MV-4-11 (cell line): ENCODE measurements around the gene PCNX4.

Experiments used
- DNase-seq: peaks from one replicate; lab custom pipeline; 2025; lab: John Stamatoyannopoulos, UW

PCNX4 gene

GRCh38 chr14:60206249-60206670 lies 114.5 kb downstream of the PCNX4 start:
- DNase-seq: no peak

GRCh38 chr14:60206837-60207533 lies 115.3 kb downstream of the PCNX4 start:
- DNase-seq: peak; percentile 83

- no peak for DNase-seq
These were observed 119.0 kb downstream of the PCNX4 start for GRCh38 chr14:60210703-60211102.

- no peak for DNase-seq
These were observed 119.4 kb downstream of the PCNX4 start for GRCh38 chr14:60211153-60211552.

- DNase-seq: no peak
These were observed 121.0 kb downstream of the PCNX4 start for GRCh38 chr14:60212503-60213371.

- DNase-seq: no peak
These were observed 122.3 kb downstream of the PCNX4 start for GRCh38 chr14:60214003-60214402.

GRCh38 chr14:60214415-60215126 lies 122.8 kb downstream of the PCNX4 start:
- DNase-seq: no peak

- no peak for DNase-seq
These were observed 123.4 kb downstream of the PCNX4 start for GRCh38 chr14:60215127-60215444.

GRCh38 chr14:60215520-60216420 lies 124.0 kb downstream of the PCNX4 start:
- DNase-seq: no peak

GRCh38 chr14:60217713-60218112 lies 126.0 kb downstream of the PCNX4 start:
- DNase-seq: peak; percentile 47
